ENCODE data around the gene SLC39A9. TPM values are rescaled to one million over a fixed set of nuclear protein-coding genes. Genes with fewer than 3 reads are reported as not detected.
"Not testable (repeated sequence)": the region's sequence is repeated elsewhere in the genome, so short reads cannot be mapped to it uniquely, and the experiment has no call there.

SLC39A9 gene
- total RNA-seq, 1 donor from 2014 or later: 118 TPM

- FAIRE-seq: no peak
Observed at GRCh38 chr14:69493038-69493437, 94.5 kb downstream of the SLC39A9 start.

GRCh38 chr14:69493791-69494190 lies 95.3 kb downstream of the SLC39A9 start:
- no peak for DNase-seq (ENCODE audit: low spot score in 2 of 2)
- no peak for FAIRE-seq

More at GRCh38 chr14:69493038-69493437, 94.5 kb downstream of the SLC39A9 start:
- no peak for DNase-seq (ENCODE audit: low spot score in 2 of 2)

GRCh38 chr14:69495341-69495921 lies 96.9 kb downstream of the SLC39A9 start:
- DNase-seq (ENCODE audit: low spot score in 2 of 2) (no peak), FAIRE-seq (no peak)

GRCh38 chr14:69497866-69498265 lies 99.4 kb downstream of the SLC39A9 start:
- not testable (repeated sequence) for DNase-seq (ENCODE audit: low spot score in 2 of 2); FAIRE-seq

- FAIRE-seq; DNase-seq (ENCODE audit: low spot score in 2 of 2): not testable (repeated sequence)
Observed at GRCh38 chr14:69498286-69498685, 99.8 kb downstream of the SLC39A9 start.

- no peak for FAIRE-seq
- DNase-seq (ENCODE audit: low spot score in 2 of 2): no peak
Observed at GRCh38 chr14:69499436-69499835, 100.9 kb downstream of the SLC39A9 start.

GRCh38 chr14:69500096-69500495 lies 101.6 kb downstream of the SLC39A9 start:
- FAIRE-seq (no peak), DNase-seq (ENCODE audit: low spot score in 2 of 2) (no peak)

- no peak for FAIRE-seq
- DNase-seq (ENCODE audit: low spot score in 2 of 2): no peak
Observed at GRCh38 chr14:69500736-69501135, 102.2 kb downstream of the SLC39A9 start.

GRCh38 chr14:69501423-69501838 lies 102.9 kb downstream of the SLC39A9 start:
- FAIRE-seq (no peak), DNase-seq (ENCODE audit: low spot score in 2 of 2) (peak in 1 of 2 donors; percentile 55)

- no peak for FAIRE-seq
Observed at GRCh38 chr14:69504775-69505174, 106.3 kb downstream of the SLC39A9 start.

GRCh38 chr14:69505338-69506240 lies 107.1 kb downstream of the SLC39A9 start:
- DNase-seq (ENCODE audit: low spot score in 2 of 2): no peak

More at GRCh38 chr14:69504775-69505174, 106.3 kb downstream of the SLC39A9 start:
- no peak for DNase-seq (ENCODE audit: low spot score in 2 of 2)

GRCh38 chr14:69506241-69506595 lies 107.7 kb downstream of the SLC39A9 start:
- FAIRE-seq (no peak), DNase-seq (ENCODE audit: low spot score in 2 of 2) (no peak)

More at GRCh38 chr14:69505338-69506240, 107.1 kb downstream of the SLC39A9 start:
- no peak for FAIRE-seq

Other genes with a start within 250 kb of the SLC39A9 start
- gene DCAF5, start 245.6 kb upstream of the SLC39A9 start, total RNA-seq: 33.8 TPM
- 51.8 TPM for gene EXD2, start 207.2 kb upstream of the SLC39A9 start, total RNA-seq
- 4.1 TPM for gene GALNT16, start 138.5 kb upstream of the SLC39A9 start, total RNA-seq
- 106 TPM for gene ERH, start 393 bp upstream of the SLC39A9 start, total RNA-seq
- gene PLEKHD1, start 86.0 kb downstream of the SLC39A9 start, total RNA-seq: 0.41 TPM
- gene CCDC177, start 176.2 kb downstream of the SLC39A9 start, total RNA-seq: 4.5 TPM
- gene SUSD6, start 212.9 kb downstream of the SLC39A9 start, total RNA-seq: 4.9 TPM

All from frontal cortex (tissue), 4 donors.